Measurements from ENCODE around the gene TMEM30A. TPM values are rescaled to one million over a fixed set of nuclear protein-coding genes. Genes with fewer than 3 reads are reported as not detected.

TMEM30A gene
- total RNA-seq, 4 donors from 2014 or later: 87.6 to 102 (median 91.9) TPM

DNA sequence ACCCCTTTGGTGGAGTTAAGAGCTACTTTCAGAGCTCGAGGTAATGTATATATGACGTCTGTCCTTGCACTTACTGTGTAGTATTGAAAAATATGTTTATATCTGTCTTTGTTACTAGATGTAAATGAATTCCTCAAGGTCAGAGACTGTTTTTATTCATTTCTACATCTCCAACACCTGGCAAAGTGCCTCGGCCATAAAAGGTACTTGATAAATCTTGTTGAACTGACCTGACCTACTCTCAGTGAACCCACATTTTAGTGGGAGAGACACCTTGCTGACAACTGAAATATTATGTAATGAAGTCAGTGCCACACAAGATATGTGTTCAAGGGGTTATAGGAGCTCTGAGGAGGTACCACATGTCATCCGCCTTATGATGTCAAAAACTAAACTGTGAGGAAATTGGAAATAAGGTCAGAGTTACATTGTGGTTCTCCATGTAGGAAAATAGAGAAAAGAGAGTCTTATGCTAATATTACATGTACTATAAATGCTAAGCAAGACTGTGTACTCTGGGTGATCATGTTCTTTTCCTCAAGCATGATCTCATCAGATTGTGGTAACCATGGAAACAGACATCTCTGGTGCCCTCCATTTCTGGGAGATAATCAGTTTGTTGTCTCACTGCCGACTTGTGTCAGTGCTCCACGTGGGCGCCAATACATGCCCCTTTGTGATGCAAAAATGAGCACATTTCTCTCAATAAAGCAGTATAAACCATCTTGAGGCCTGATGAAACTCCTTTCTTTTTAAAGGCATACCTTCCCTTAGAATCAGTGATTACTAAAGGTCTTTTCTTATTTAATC, 5.7 kb upstream of the TMEM30A start:
- DNase-seq (ENCODE audit: extremely low spot score): no peak
- Histone ChIP-seq H3K9me3 (no peaks in the 10 kb centered on the region), H3K4me3 (no peak overlapping the region), H3K27ac (replicated peaks in 1 of 4) (peak overlapping the region in 3 of 4 donors; percentile 5 to 21 (median 20)), H3K4me1 (peaks cover 5 to 27% (median 19%) of the 10 kb centered on the region in 4 donors), H3K27me3 (no peaks in the 10 kb centered on the region), H3K36me3 (peaks cover 0 to 16% (median 0%) of the 10 kb centered on the region in 4 donors)
- intact Hi-C loops (cut with DNase I): no loop called here
- TF ChIP-seq CTCF (IDR thresholded peaks at IDR 0.05): no peak
- no peak for TF ChIP-seq POLR2AphosphoS5 (IDR thresholded peaks at IDR 0.05)
- TF ChIP-seq POLR2A (IDR thresholded peaks at IDR 0.05; ENCODE audit: low read depth): no peak
- 59% methylated on average over 7 of the region's 7 CpGs for WGBS

GRCh38 chr6:75288023-75288422, 3.4 kb upstream of the TMEM30A start:
- Histone ChIP-seq H3K9me3 (no peaks in the 10 kb centered on the region), H3K4me1 (peaks cover 5 to 33% (median 26%) of the 10 kb centered on the region in 4 donors), H3K27ac (replicated peaks in 1 of 4) (no peak overlapping the region), H3K36me3 (peaks cover 0 to 16% (median 0%) of the 10 kb centered on the region in 4 donors), H3K4me3 (no peak overlapping the region), H3K27me3 (no peaks in the 10 kb centered on the region)
- TF ChIP-seq CTCF (IDR thresholded peaks at IDR 0.05) (no peak), EP300 (IDR thresholded peaks at IDR 0.05) (no peak), POLR2AphosphoS5 (IDR thresholded peaks at IDR 0.05) (no peak), POLR2A (IDR thresholded peaks at IDR 0.05; ENCODE audit: low read depth) (no peak)
- WGBS: 97% methylated on average over 1 of the region's 1 CpG
- DNase-seq (ENCODE audit: extremely low spot score): no peak
- intact Hi-C loops (cut with DNase I): no loop called here

- no peak overlapping the region for H3K4me3 ChIP-seq
- 84% methylated on average over 1 of the region's 1 CpG for WGBS
- no peak for TF ChIP-seq EP300 (IDR thresholded peaks at IDR 0.05)
- H3K9me3 ChIP-seq: no peaks in the 10 kb centered on the region
- intact Hi-C loops (cut with DNase I): no loop called here
- H3K27ac ChIP-seq (replicated peaks in 1 of 4): no peak overlapping the region
- DNase-seq (ENCODE audit: extremely low spot score): no peak
- H3K36me3 ChIP-seq: peaks cover 0 to 16% (median 0%) of the 10 kb centered on the region in 4 donors
- H3K27me3 ChIP-seq: no peaks in the 10 kb centered on the region
- H3K4me1 ChIP-seq: peaks cover 11 to 39% (median 32%) of the 10 kb centered on the region in 4 donors
Observed at GRCh38 chr6:75287424-75287823, 2.8 kb upstream of the TMEM30A start.

DNA sequence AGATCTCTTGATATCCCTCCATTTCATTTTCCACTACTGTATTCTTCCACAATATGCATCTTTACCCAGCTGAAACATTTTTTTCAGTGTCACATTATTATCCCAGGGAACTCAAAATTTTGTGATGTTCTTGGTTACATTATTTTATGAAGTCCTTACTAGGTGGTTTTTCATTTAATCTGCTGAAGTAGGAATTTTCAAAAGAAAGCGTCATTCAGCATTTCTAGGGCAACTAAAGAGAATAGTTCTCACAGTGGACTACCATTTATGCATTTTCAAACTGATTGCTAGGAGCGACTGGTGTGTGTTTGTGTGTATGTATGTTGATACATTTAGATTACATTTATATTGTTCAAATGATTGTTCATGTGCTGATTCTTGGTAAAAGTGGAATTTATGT, 2.4 kb upstream of the TMEM30A start:
- TF ChIP-seq POLR2AphosphoS5 (IDR thresholded peaks at IDR 0.05) (no peak), CTCF (IDR thresholded peaks at IDR 0.05) (no peak), EP300 (IDR thresholded peaks at IDR 0.05) (no peak), POLR2A (IDR thresholded peaks at IDR 0.05; ENCODE audit: low read depth) (no peak)
- intact Hi-C loops (cut with DNase I): no loop called here
- peaks cover 16 to 44% (median 37%) of the 10 kb centered on the region in 4 donors for H3K4me1 ChIP-seq
- WGBS: 82% methylated on average over 2 of the region's 2 CpGs
- no peaks in the 10 kb centered on the region for H3K9me3 ChIP-seq
- H3K27ac ChIP-seq (replicated peaks in 1 of 4): no peak overlapping the region
- no peaks in the 10 kb centered on the region for H3K27me3 ChIP-seq
- H3K4me3 ChIP-seq: no peak overlapping the region
- peaks cover 0 to 16% (median 0%) of the 10 kb centered on the region in 4 donors for H3K36me3 ChIP-seq
- DNase-seq (ENCODE audit: extremely low spot score): no peak

GRCh38 chr6:75285283-75285639, 669 bp upstream of the TMEM30A start:
- intact Hi-C loops (cut with DNase I): no loop called here
- WGBS: 2% methylated on average over 6 of the region's 6 CpGs
- DNase-seq (ENCODE audit: extremely low spot score): no peak

More at GRCh38 chr6:75285283-75285639, 669 bp upstream of the TMEM30A start:
- Histone ChIP-seq H3K36me3 (peaks cover 0 to 12% (median 0%) of the 10 kb centered on the region in 4 donors), H3K4me1 (peaks cover 26 to 57% (median 46%) of the 10 kb centered on the region in 4 donors), H3K4me3 (peak overlapping the region; percentile 76 to 94 (median 84)), H3K9me3 (no peaks in the 10 kb centered on the region), H3K27ac (replicated peaks in 1 of 4) (peak overlapping the region; percentile 89 to 93 (median 92)), H3K27me3 (no peaks in the 10 kb centered on the region)
- TF ChIP-seq POLR2A (IDR thresholded peaks at IDR 0.05; ENCODE audit: low read depth) (no peak), CTCF (IDR thresholded peaks at IDR 0.05) (no peak), EP300 (IDR thresholded peaks at IDR 0.05) (no peak), POLR2AphosphoS5 (IDR thresholded peaks at IDR 0.05) (no peak)
